OCI-LY3 (cell line): ENCODE measurements around the gene GK2.

Experiments used
- CTCF ChIP-seq: fragments of 200-600, 300-600 bp; sonication (generic); IDR thresholded peaks from 2 replicates; pipeline ENCODE4 v1.5.1; 2014; ENCODE audit warnings: antibody characterized with exemption, low read length, low read depth
- EZH2phosphoT487 ChIP-seq: fragments of 200-600 bp; shearing (Covaris generic); IDR thresholded peaks from 2 replicates; pipeline ENCODE4 v1.6.1; 2018; ENCODE audit warnings: antibody characterized with exemption, mixed run types, low read depth

- TF ChIP-seq CTCF, result no peak
- TF ChIP-seq EZH2phosphoT487, result no peak
Measured at GRCh38 chr4:79404666-79405065, 3.4 kb downstream of the GK2 start.
